GM21723 (cell line): ENCODE measurements around the gene SPOUT1.
A peak's percentile ranks its signal among the peaks of the same experiment; 100 is the strongest.
"Not testable (repeated sequence)": the region's sequence is repeated elsewhere in the genome, so short reads cannot be mapped to it uniquely, and the experiment has no call there.

Source experiments
- ATAC-seq: cut with Tn5 transposase; IDR thresholded peaks from one replicate; pipeline ENCODE4 v1.9.1; 2021; ENCODE audit warnings: mild to moderate bottlenecking, moderate library complexity; ENCODE audit not compliant: unreplicated experiment

Gene SPOUT1

GRCh38 chr9:128780093-128780492 is 49.5 kb downstream of the SPOUT1 start:
- ATAC-seq = not testable (repeated sequence)

GRCh38 chr9:128774804-128775203 is 54.8 kb downstream of the SPOUT1 start:
- no peak for ATAC-seq

GRCh38 chr9:128773049-128773448 is 56.5 kb downstream of the SPOUT1 start:
- ATAC-seq = no peak

GRCh38 chr9:128771745-128772519 is 57.7 kb downstream of the SPOUT1 start, which contains the start of gene ZER1:
Gene ZER1, minus strand, starts transcription at chr9:128771927. Its CDS starts 16,362 bp downstream, at chr9:128755565.
- ATAC-seq = peak; percentile 96

GRCh38 chr9:128771094-128771721 is 58.4 kb downstream of the SPOUT1 start:
- ATAC-seq = peak; percentile 25

- ATAC-seq = no peak
Measured at GRCh38 chr9:128770286-128771030, 59.1 kb downstream of the SPOUT1 start.
